Muscle layer of colon (tissue), 2 donors: Measurements from ENCODE around the gene PTGER1.

Experiments
- H3K27ac ChIP-seq: one replicate; pipeline ENCODE4 v1.7.0; 2013; ENCODE audit warnings: low read depth, mild to moderate bottlenecking, low read length, moderate library complexity
- H3K27me3 ChIP-seq, 2 donors: one replicate each; pipeline ENCODE4 v1.7.0; 2013; ENCODE audit warnings: low read length in 2 of 2, mild to moderate bottlenecking in 2 of 2; ENCODE audit not compliant: insufficient read depth in 2 of 2, control insufficient read depth in 1 of 2
- H3K36me3 ChIP-seq: one replicate; pipeline ENCODE4 v1.7.0; 2013; ENCODE audit warnings: mild to moderate bottlenecking, low read length; ENCODE audit not compliant: insufficient read depth
- H3K4me1 ChIP-seq: one replicate; pipeline ENCODE4 v1.7.0; 2013; ENCODE audit warnings: mild to moderate bottlenecking, low read length; ENCODE audit not compliant: insufficient read depth
- H3K4me3 ChIP-seq, 2 donors: one replicate each; pipeline ENCODE4 v1.7.0; 2013; ENCODE audit warnings: low read length in 2 of 2, low read depth in 1 of 2, mild to moderate bottlenecking in 1 of 2, moderate library complexity in 1 of 2
- H3K9ac ChIP-seq: one replicate; pipeline ENCODE4 v1.7.0; 2013; ENCODE audit warnings: low read length
- H3K9me3 ChIP-seq: one replicate; pipeline ENCODE4 v1.7.0; 2013; ENCODE audit warnings: mild to moderate bottlenecking, low read length
- donor health status: abdominal sarcoma.
- donor health status: Adenocarcinoma of cecum.

Gene PTGER1

GRCh38 chr19:14478113-14478545 lies 3.0 kb upstream of the PTGER1 start:
- Histone ChIP-seq H3K4me3 (no peak overlapping the region), H3K4me1 (peaks cover 9% of the 10 kb centered on the region), H3K9me3 (no peaks in the 10 kb centered on the region), H3K27me3 (peaks cover 2 to 23% of the 10 kb centered on the region in 2 donors), H3K9ac (no peak overlapping the region), H3K36me3 (peaks cover 17% of the 10 kb centered on the region), H3K27ac (no peak overlapping the region)

DNA sequence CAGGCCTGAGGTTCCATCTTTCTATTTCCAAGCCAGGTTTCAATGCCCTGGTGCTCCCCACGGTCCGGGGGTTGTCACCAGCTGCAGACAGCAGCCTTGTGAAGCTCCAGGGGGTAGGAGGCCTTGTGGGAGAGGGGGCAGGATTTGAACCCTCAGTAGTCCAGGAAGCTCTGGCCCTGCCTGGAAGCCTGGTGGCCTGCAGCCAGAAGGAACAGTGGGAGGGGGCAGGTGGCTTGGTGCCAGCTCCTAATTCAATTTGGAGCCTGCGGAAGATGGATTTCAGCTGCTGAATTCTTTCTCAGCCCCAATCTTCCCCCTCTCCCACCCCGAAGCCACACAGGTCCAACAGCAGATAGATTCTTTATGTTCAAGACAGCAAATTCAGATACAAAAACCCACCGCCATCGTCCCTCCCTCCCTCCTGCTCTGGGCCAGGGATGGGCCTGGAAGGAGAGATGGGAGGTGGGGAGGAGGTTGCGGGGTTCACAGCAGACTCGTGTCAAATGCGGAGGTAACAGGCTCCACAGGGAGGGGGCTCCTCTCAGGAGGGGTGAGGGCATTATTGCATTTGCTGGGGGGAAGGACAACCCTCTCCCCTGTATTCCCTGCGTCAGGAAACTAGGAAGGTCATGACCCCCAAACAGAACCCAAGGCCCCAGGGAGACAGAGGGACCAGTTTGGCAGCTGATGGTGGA lies 2.4 kb upstream of the PTGER1 start:
- H3K9ac ChIP-seq, result no peak overlapping the region
- peaks cover 11% of the 10 kb centered on the region for H3K4me1 ChIP-seq
- H3K9me3 ChIP-seq, result no peaks in the 10 kb centered on the region
- H3K27ac ChIP-seq, result no peak overlapping the region
- no peak overlapping the region for H3K4me3 ChIP-seq
- peaks cover 17% of the 10 kb centered on the region for H3K36me3 ChIP-seq
- peaks cover 7 to 29% of the 10 kb centered on the region in 2 donors for H3K27me3 ChIP-seq

DNA sequence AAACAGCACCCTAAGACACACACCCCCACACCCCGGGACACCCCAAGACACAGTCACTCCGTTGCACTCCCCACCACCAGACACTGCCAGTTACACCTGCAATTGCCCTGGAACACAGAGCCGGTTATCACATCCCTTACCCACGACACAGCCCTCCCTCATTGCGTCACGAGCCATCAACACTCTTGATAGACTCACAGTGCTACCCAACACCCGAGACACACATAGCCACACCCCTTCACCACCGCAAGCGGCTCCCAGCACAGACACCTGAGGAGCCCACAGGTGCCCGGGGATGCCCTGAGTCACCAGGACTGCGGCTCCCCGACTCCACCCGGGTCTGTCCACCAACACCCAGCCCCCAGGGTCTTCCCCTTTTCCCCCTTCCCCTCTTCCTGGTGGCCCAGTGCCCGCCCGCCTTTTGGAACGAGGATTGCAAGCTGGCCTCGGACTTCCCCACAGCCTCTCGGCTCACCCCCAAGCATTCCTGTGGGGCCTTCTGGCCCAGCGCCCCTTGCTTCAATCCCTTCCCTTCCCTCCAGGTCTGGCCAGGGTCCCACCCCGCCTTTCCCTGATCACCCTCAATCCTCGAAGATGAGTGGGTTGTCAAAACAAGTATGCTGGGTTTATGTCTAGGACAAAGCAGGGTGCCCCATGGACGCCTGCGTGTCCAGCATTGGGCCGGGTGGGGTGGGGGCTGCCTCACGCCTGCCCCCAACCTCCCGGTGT lies 1.7 kb upstream of the PTGER1 start:
- Histone ChIP-seq H3K9me3 (no peaks in the 10 kb centered on the region), H3K36me3 (peaks cover 17% of the 10 kb centered on the region), H3K9ac (no peak overlapping the region), H3K4me1 (peaks cover 18% of the 10 kb centered on the region), H3K27ac (no peak overlapping the region), H3K4me3 (no peak overlapping the region), H3K27me3 (peaks cover 10 to 36% of the 10 kb centered on the region in 2 donors)

- Histone ChIP-seq H3K9ac (no peak overlapping the region), H3K4me1 (peaks cover 18% of the 10 kb centered on the region), H3K27me3 (peaks cover 10 to 42% of the 10 kb centered on the region in 2 donors), H3K27ac (no peak overlapping the region), H3K9me3 (no peaks in the 10 kb centered on the region), H3K36me3 (peaks cover 17% of the 10 kb centered on the region), H3K4me3 (no peak overlapping the region)
Observed at GRCh38 chr19:14476327-14476672, 1.1 kb upstream of the PTGER1 start.

GRCh38 chr19:14474827-14475226 lies 327 bp downstream of the PTGER1 start:
- Histone ChIP-seq H3K9me3 (no peaks in the 10 kb centered on the region), H3K27me3 (peaks cover 10 to 43% of the 10 kb centered on the region in 2 donors), H3K4me1 (peaks cover 18% of the 10 kb centered on the region), H3K9ac (no peak overlapping the region), H3K27ac (no peak overlapping the region), H3K4me3 (no peak overlapping the region), H3K36me3 (peaks cover 25% of the 10 kb centered on the region)

DNA sequence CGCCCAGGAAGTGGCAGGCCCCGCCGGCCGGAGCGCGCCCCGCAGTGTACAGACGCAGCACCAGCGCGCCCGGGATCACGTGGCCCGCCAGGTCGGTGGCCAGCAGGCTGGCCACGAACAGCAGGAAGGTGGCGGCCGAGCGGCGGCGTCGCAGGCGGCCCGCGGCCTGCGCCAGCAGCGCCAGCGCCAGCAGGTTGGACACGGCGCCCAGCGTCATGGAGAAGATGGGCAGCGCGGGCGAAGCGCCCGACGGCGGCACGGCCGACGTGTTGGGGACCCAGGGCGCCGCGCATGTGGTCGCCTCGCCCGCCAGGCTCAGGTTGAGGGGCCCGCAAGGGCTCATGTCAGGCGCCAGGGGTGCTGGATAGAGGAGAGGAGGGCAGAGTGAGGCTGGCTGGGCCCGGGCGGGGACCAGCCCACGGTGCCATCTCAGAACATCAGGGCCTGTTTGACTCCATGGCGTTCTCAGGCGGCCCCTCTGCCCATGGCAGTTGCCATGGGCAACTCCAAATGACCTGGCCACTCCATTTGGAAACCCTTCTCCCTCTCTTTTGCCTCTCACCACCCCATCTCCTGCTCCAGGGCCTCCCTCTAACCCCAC lies 1.1 kb downstream of the PTGER1 start:
- H3K9me3 ChIP-seq, result no peaks in the 10 kb centered on the region
- H3K4me1 ChIP-seq, result peaks cover 18% of the 10 kb centered on the region
- H3K27me3 ChIP-seq, result peaks cover 10 to 43% of the 10 kb centered on the region in 2 donors
- no peak overlapping the region for H3K4me3 ChIP-seq
- peaks cover 27% of the 10 kb centered on the region for H3K36me3 ChIP-seq
- no peak overlapping the region for H3K9ac ChIP-seq
- H3K27ac ChIP-seq, result no peak overlapping the region

GRCh38 chr19:14473073-14473977 lies 1.8 kb downstream of the PTGER1 start:
- no peaks in the 10 kb centered on the region for H3K9me3 ChIP-seq
- no peak overlapping the region for H3K4me3 ChIP-seq
- H3K9ac ChIP-seq, result no peak overlapping the region
- peaks cover 10 to 43% of the 10 kb centered on the region in 2 donors for H3K27me3 ChIP-seq
- peaks cover 33% of the 10 kb centered on the region for H3K36me3 ChIP-seq
- no peak overlapping the region for H3K27ac ChIP-seq
- H3K4me1 ChIP-seq, result peaks cover 18% of the 10 kb centered on the region

- no peak overlapping the region for H3K4me3 ChIP-seq
- no peak overlapping the region for H3K27ac ChIP-seq
- no peak overlapping the region for H3K9ac ChIP-seq
- H3K27me3 ChIP-seq, result peaks cover 10 to 43% of the 10 kb centered on the region in 2 donors
- H3K36me3 ChIP-seq, result peaks cover 33% of the 10 kb centered on the region
- H3K9me3 ChIP-seq, result no peaks in the 10 kb centered on the region
- peaks cover 18% of the 10 kb centered on the region for H3K4me1 ChIP-seq
Observed at GRCh38 chr19:14472202-14472938, 2.8 kb downstream of the PTGER1 start.

- Histone ChIP-seq H3K4me3 (no peak overlapping the region), H3K4me1 (peaks cover 18% of the 10 kb centered on the region), H3K36me3 (peaks cover 38% of the 10 kb centered on the region), H3K27me3 (peaks cover 10 to 43% of the 10 kb centered on the region in 2 donors), H3K9ac (no peak overlapping the region), H3K27ac (no peak overlapping the region), H3K9me3 (no peaks in the 10 kb centered on the region)
Observed at GRCh38 chr19:14471436-14472187, 3.5 kb downstream of the PTGER1 start.
